IMR-90 (cell line): ENCODE data around the gene COLEC12. TPM values are rescaled to one million over a fixed set of nuclear protein-coding genes. Genes with fewer than 3 reads are reported as not detected.

ENCODE experiments used
- ATAC-seq: fragments of 200-7000 bp; cut with Tn5 transposase; 2 replicates; pipeline ENCODE4 v1.9.1; 2020; ENCODE audit warnings: low read depth, mild to moderate bottlenecking, moderate library complexity
- BruUV-seq: library from RNA; stranded (reverse); fragments of 400-500 nt; replicated peaks from 2 replicates; lab custom pipeline; 2021; lab: Mats Ljungman, UMichigan
- CTCF ChIA-PET: fragments of 300-600 bp; formaldehyde crosslinking; extraction: SDS; loops from one replicate; lab custom pipeline; 2021; ENCODE audit warnings: antibody characterized with exemption; lab: Yijun Ruan, JAX
- POLR2A ChIA-PET: fragments of 300-600 bp; sonication (Branson Sonifier 250); formaldehyde crosslinking; loops from one replicate; lab custom pipeline; 2022; ENCODE audit warnings: antibody characterized with exemption; ENCODE audit not compliant: unreplicated experiment; lab: Charles Lee
- DNase-seq: peaks from one replicate; pipeline ENCODE4 v3.0.0; 2013
- H2AFZ ChIP-seq: replicated peaks from 2 replicates; pipeline ENCODE3; 2013; ENCODE audit warnings: low read length, mild to moderate bottlenecking; ENCODE audit not compliant: poor library complexity
- H2AK5ac ChIP-seq: 2 replicates; pipeline ENCODE4 v1.6.1; 2013; ENCODE audit warnings: low read depth, low read length, inconsistent platforms
- H2AK9ac ChIP-seq: replicated peaks from 2 replicates; pipeline ENCODE3; 2013; ENCODE audit warnings: mild to moderate bottlenecking, low read depth, low read length, moderate library complexity; ENCODE audit not compliant: poor library complexity
- H2BK120ac ChIP-seq: 2 replicates; pipeline ENCODE4 v1.6.1; 2013; ENCODE audit warnings: low read depth, low read length, inconsistent platforms
- H2BK15ac ChIP-seq: 3 replicates; pipeline ENCODE4 v1.6.1; 2013; ENCODE audit warnings: low read depth, low read length, inconsistent platforms
- H2BK20ac ChIP-seq: 2 replicates; pipeline ENCODE4 v1.6.1; 2013; ENCODE audit warnings: low read depth, mild to moderate bottlenecking, inconsistent platforms, low read length, moderate library complexity
- H2BK5ac ChIP-seq: 2 replicates; pipeline ENCODE4 v1.6.1; 2013; ENCODE audit warnings: mild to moderate bottlenecking, low read depth, low read length, inconsistent platforms; ENCODE audit not compliant: poor library complexity, severe bottlenecking
- H3K14ac ChIP-seq: replicated peaks from 2 replicates; pipeline ENCODE4 v1.6.1; 2013; ENCODE audit warnings: low read depth, low read length, inconsistent platforms
- H3K18ac ChIP-seq: 2 replicates; pipeline ENCODE4 v1.6.1; 2013; ENCODE audit warnings: low read depth, low read length, control low read depth
- H3K23ac ChIP-seq: 2 replicates; pipeline ENCODE4 v1.6.1; 2013; ENCODE audit warnings: low read depth, low read length, inconsistent platforms
- H3K27ac ChIP-seq: 2 replicates; pipeline ENCODE4 v1.5.1; 2013; ENCODE audit warnings: mild to moderate bottlenecking, control low read depth, low read length; ENCODE audit not compliant: insufficient read depth
- H3K27me3 ChIP-seq: 2 replicates; pipeline ENCODE4 v1.6.1; 2013; ENCODE audit warnings: low read length; ENCODE audit not compliant: control insufficient read depth, insufficient read depth
- H3K36me3 ChIP-seq: 2 replicates; pipeline ENCODE4 v1.6.1; 2013; ENCODE audit warnings: low read length, mixed read lengths; ENCODE audit not compliant: control insufficient read depth, insufficient read depth
- H3K4ac ChIP-seq: 2 replicates; pipeline ENCODE4 v1.6.1; 2013; ENCODE audit warnings: low read depth, low read length, inconsistent platforms
- H3K4me1 ChIP-seq: 2 replicates; pipeline ENCODE4 v1.6.1; 2013; ENCODE audit warnings: low read length, mixed read lengths; ENCODE audit not compliant: control insufficient read depth, insufficient read depth
- H3K4me2 ChIP-seq: 2 replicates; pipeline ENCODE4 v1.6.1; 2013; ENCODE audit warnings: low read depth, mild to moderate bottlenecking, control low read depth, low read length, moderate library complexity
- H3K4me3 ChIP-seq: 2 replicates; pipeline ENCODE4 v1.5.1; 2013; ENCODE audit warnings: low read depth, mild to moderate bottlenecking, control low read depth, low read length, moderate library complexity; ENCODE audit not compliant: insufficient read depth
- H3K56ac ChIP-seq: 2 replicates; pipeline ENCODE4 v1.6.1; 2013; ENCODE audit warnings: low read length, inconsistent platforms; ENCODE audit not compliant: insufficient read depth; ENCODE audit errors: extremely low read depth
- H3K79me1 ChIP-seq, 2 experiments: 2 replicates each; pipeline ENCODE4 v1.6.1; 2013; ENCODE audit warnings: low read length in 2 of 2, inconsistent platforms in 1 of 2, low read depth in 1 of 2
- H3K9ac ChIP-seq: 2 replicates; pipeline ENCODE4 v1.6.1; 2013; ENCODE audit warnings: low read depth, low read length, control low read depth
- H3K9me1 ChIP-seq: 2 replicates; pipeline ENCODE4 v1.6.1; 2013; ENCODE audit warnings: low read length, inconsistent platforms; ENCODE audit not compliant: insufficient read depth
- H3K9me3 ChIP-seq: 2 replicates; pipeline ENCODE4 v1.6.1; 2013; ENCODE audit warnings: low read length; ENCODE audit not compliant: control insufficient read depth, insufficient read depth
- H4K20me1 ChIP-seq: 2 replicates; pipeline ENCODE4 v1.6.1; 2013; ENCODE audit warnings: low read length, inconsistent platforms; ENCODE audit not compliant: insufficient read depth
- H4K5ac ChIP-seq: 2 replicates; pipeline ENCODE4 v1.6.1; 2013; ENCODE audit warnings: mild to moderate bottlenecking, low read depth, low read length, control low read depth
- H4K8ac ChIP-seq, 2 experiments: 2 replicates each; pipeline ENCODE4 v1.6.1; 2013; ENCODE audit warnings: low read depth in 2 of 2, low read length in 2 of 2, control low read depth in 1 of 2, inconsistent platforms in 1 of 2
- H4K91ac ChIP-seq: 2 replicates; pipeline ENCODE4 v1.6.1; 2013; ENCODE audit warnings: low read depth, low read length, inconsistent platforms; ENCODE audit not compliant: insufficient read depth
- SMC3 ChIP-seq: fragments of 150-350 bp; IDR thresholded peaks from 2 replicates; pipeline ENCODE4 v1.6.1; 2016; ENCODE audit warnings: low read depth, mild to moderate bottlenecking, antibody characterized with exemption, low read length, moderate library complexity
- WGBS, 2 experiments: methylation state at CpG; one replicate each; pipeline versions ENCODE4 v1.1.5 to v1.1.7; 2013; ENCODE audit warnings: missing lambda C conversion rate in 2 of 2; ENCODE audit not compliant: insufficient read length in 1 of 2; ENCODE audit errors: extremely low coverage in 2 of 2; 5-methylcytosine and 5-hydroxymethylcytosine counted together
- dilution Hi-C: fragments of 300-500 bp; cut with HindIII; formaldehyde crosslinking; loops from one replicate; pipeline ENCODE4 v1.14.3; 2018; ENCODE audit warnings: low sequenced_read_pairs; ENCODE audit not compliant: unreplicated experiment
- in situ Hi-C: fragments of 300-500 bp; cut with MboI; formaldehyde crosslinking; loops from 3 replicates; pipeline ENCODE4 v1.14.3; 2019; ENCODE audit warnings: low sequenced_read_pairs, inconsistent platforms, mixed read lengths
- intact Hi-C: fragments of 100-400 bp; cut with micrococcal nuclease; formaldehyde crosslinking; loops from 2 replicates; pipeline ENCODE4 v1.10.0; 2022
- polyA plus RNA-seq, 3 experiments: library from polyadenylated mRNA; depleted of rRNA; stranded (reverse); fragments of >200 nt; gene quantifications; 2 replicates each; pipeline ENCODE4 v1.2.3, GENCODE V29; 2012; ENCODE audit warnings: low replicate concordance in 1 of 3
- total RNA-seq: library from RNA; depleted of rRNA; stranded (reverse); fragments of >200 nt; gene quantifications from 2 replicates; pipeline ENCODE4 v1.2.3, GENCODE V29; 2012

Gene COLEC12
- total and polyA plus RNA-seq, 2 of the 4 experiments (the other 2 are of a cell fraction), result 1.0 to 2.3 TPM

DNA sequence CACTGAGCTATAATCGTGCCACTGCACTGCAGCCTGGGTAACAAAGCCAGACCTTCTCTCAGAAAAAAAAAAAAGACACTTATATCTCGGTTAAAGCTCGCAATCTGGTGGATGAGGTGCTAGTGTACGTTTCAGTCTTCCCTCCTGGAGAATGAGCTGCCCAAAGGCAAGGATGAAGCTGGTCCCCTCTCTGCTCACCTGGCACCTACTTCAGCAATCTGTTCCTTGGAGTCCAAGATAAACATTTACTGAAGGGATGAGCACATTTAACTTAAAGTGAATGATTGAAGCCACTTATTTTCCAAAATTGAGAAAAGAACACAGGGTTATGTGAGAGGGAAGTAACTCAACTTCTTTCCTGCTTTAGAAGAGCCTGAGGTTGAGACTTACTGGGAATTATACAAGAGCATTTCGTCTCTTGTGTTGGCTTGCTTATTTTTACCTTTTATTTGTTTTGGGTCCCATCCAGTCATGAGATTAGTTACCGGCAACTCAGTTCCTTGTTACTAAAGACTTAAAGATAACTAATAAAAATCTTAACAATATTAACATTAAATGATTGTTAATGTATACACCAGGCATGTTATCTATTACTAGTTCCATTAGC lies 33.6 kb upstream of the COLEC12 start:
- Histone ChIP-seq H2AK9ac (no peak overlapping the region), H3K18ac (no peak overlapping the region), H3K36me3 (no peaks in the 10 kb centered on the region), H2BK20ac (no peak overlapping the region), H2AFZ (no peak overlapping the region), H4K20me1 (no peaks in the 10 kb centered on the region), H3K4me1 (no peaks in the 10 kb centered on the region), H2AK5ac (no peak overlapping the region), H3K79me1 (no peaks in the 10 kb centered on the region), H3K9me1 (no peaks in the 10 kb centered on the region), H3K27me3 (peaks cover 5% of the 10 kb centered on the region), H2BK15ac (no peak overlapping the region), H3K27ac (no peak overlapping the region), H3K9ac (no peak overlapping the region), H4K5ac (no peak overlapping the region), H4K8ac (no peak overlapping the region), H3K4me3 (no peak overlapping the region), H3K9me3 (no peaks in the 10 kb centered on the region), H4K91ac (no peak overlapping the region), H2BK120ac (no peak overlapping the region), H3K56ac (no peak overlapping the region), H3K4ac (no peak overlapping the region), H3K14ac (no peak overlapping the region), H2BK5ac (no peak overlapping the region), H3K4me2 (no peak overlapping the region), H3K23ac (no peak overlapping the region)
- no TSS peak for BruUV-seq
- WGBS, 2 experiments, result no CpG with 5 or more reads among the region's 6 CpGs
- POLR2A ChIA-PET, result no interaction called here
- CTCF ChIA-PET, result interaction anchor here (0.6 to 0.7 kb wide), 2 partner anchors 38 to 48 kb away, joined by 3 to 5 read pairs; no protein-coding TSS in a partner anchor
- ATAC-seq (no peak), DNase-seq (no peak)
- dilution Hi-C loops, result no loop called here
- intact Hi-C loops, result no loop called here
- in situ Hi-C loops, result no loop called here
- TF ChIP-seq SMC3, result no peak
